Limb (tissue), 2 donors: ENCODE measurements around the gene HBQ1.
"Not testable (repeated sequence)": the region's sequence is repeated elsewhere in the genome, so short reads cannot be mapped to it uniquely, and the experiment has no call there.

ENCODE experiments used
- DNase-seq, 2 donors: peaks; one replicate each; pipeline ENCODE4 v3.0.0-alpha.2; 2016; ENCODE audit errors: extremely low spot score in 2 of 2

Gene HBQ1

DNA sequence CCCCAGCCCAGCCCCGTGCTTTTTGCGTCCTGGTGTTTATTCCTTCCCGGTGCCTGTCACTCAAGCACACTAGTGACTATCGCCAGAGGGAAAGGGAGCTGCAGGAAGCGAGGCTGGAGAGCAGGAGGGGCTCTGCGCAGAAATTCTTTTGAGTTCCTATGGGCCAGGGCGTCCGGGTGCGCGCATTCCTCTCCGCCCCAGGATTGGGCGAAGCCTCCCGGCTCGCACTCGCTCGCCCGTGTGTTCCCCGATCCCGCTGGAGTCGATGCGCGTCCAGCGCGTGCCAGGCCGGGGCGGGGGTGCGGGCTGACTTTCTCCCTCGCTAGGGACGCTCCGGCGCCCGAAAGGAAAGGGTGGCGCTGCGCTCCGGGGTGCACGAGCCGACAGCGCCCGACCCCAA lies 4.3 kb upstream of the HBQ1 start:
- DNase-seq, result not testable (repeated sequence)

DNA sequence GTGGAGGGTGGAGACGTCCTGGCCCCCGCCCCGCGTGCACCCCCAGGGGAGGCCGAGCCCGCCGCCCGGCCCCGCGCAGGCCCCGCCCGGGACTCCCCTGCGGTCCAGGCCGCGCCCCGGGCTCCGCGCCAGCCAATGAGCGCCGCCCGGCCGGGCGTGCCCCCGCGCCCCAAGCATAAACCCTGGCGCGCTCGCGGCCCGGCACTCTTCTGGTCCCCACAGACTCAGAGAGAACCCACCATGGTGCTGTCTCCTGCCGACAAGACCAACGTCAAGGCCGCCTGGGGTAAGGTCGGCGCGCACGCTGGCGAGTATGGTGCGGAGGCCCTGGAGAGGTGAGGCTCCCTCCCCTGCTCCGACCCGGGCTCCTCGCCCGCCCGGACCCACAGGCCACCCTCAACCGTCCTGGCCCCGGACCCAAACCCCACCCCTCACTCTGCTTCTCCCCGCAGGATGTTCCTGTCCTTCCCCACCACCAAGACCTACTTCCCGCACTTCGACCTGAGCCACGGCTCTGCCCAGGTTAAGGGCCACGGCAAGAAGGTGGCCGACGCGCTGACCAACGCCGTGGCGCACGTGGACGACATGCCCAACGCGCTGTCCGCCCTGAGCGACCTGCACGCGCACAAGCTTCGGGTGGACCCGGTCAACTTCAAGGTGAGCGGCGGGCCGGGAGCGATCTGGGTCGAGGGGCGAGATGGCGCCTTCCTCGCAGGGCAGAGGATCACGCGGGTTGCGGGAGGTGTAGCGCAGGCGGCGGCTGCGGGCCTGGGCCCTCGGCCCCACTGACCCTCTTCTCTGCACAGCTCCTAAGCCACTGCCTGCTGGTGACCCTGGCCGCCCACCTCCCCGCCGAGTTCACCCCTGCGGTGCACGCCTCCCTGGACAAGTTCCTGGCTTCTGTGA lies 3.5 kb upstream of the HBQ1 start, which contains the start of gene HBA1:
Gene HBA1 (plus strand): TSS at position 204 of the 906 bp plus-strand sequence. CDS start 37 bp downstream, at position 241.
- not testable (repeated sequence) for DNase-seq

DNA sequence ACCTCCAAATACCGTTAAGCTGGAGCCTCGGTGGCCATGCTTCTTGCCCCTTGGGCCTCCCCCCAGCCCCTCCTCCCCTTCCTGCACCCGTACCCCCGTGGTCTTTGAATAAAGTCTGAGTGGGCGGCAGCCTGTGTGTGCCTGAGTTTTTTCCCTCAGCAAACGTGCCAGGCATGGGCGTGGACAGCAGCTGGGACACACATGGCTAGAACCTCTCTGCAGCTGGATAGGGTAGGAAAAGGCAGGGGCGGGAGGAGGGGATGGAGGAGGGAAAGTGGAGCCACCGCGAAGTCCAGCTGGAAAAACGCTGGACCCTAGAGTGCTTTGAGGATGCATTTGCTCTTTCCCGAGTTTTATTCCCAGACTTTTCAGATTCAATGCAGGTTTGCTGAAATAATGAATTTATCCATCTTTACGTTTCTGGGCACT lies 2.9 kb upstream of the HBQ1 start:
- DNase-seq, result peak; percentile 59 to 100

DNA sequence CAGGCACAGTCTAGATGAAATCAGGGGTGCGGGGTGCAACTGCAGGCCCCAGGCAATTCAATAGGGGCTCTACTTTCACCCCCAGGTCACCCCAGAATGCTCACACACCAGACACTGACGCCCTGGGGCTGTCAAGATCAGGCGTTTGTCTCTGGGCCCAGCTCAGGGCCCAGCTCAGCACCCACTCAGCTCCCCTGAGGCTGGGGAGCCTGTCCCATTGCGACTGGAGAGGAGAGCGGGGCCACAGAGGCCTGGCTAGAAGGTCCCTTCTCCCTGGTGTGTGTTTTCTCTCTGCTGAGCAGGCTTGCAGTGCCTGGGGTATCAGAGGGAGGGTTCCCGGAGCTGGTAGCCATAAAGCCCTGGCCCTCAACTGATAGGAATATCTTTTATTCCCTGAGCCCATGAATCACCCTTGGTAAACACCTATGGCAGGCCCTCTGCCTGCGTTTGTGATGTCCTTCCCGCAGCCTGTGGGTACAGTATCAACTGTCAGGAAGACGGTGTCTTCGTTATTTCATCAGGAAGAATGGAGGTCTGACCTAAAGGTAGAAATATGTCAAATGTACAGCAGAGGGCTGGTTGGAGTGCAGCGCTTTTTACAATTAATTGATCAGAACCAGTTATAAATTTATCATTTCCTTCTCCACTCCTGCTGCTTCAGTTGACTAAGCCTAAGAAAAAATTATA lies 2.1 kb upstream of the HBQ1 start:
- DNase-seq, result no peak

DNA sequence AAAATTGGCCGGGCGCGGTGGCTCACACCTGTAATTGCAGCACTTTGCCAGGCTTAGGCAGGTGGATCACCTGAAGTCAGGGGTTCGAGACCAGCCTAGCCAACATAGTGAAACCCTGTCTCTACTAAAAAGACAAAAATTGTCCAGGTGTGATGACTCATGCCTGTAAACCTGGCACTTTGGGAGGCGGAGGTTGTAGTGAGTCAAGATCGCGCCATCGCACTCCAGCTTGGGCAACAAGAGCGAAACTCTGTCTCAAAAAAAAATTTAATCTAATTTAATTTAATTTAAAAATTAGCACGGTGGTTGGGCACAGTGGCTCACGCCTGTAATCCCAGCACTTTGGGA lies 1.6 kb upstream of the HBQ1 start:
- no peak for DNase-seq

DNA sequence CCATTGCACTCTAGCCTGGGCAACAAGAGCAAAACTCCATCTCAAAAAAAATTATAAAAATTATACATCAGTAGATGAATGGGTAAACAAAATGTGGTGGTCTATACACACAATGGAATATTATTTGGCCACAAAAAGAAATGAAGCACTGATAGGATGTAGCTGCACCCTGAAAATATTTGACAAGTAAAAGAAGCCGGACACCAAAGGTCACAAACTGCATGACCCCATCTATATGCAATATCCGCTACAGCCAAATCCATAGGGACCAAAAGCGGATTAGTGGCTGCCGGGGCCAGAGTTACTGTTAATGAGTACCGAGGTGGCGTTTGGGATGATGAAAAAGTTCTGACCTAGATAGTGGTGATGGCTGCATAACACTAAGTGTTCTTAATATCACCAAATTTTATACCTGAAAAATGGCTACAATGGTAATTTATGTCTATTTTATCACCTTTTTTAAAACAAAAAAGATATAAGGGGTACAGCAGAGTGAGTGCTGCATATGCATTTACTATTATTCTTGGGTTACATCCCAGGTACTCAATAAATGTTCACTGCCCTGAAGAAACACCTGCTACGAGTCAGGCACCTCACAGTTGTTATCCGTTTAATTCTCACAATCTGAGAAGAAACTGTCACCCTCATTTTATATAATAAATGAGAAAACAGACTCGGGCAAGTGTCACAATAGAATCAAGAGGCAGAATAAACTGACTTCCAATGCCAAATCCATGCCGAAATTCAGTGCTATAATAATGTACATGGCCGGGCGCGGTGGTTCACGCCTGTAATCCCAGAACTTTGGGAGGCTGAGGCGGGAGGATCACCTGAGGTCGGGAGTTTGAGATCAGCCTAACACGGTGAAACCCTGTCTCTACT lies 807 bp upstream of the HBQ1 start:
- DNase-seq, result no peak

DNA sequence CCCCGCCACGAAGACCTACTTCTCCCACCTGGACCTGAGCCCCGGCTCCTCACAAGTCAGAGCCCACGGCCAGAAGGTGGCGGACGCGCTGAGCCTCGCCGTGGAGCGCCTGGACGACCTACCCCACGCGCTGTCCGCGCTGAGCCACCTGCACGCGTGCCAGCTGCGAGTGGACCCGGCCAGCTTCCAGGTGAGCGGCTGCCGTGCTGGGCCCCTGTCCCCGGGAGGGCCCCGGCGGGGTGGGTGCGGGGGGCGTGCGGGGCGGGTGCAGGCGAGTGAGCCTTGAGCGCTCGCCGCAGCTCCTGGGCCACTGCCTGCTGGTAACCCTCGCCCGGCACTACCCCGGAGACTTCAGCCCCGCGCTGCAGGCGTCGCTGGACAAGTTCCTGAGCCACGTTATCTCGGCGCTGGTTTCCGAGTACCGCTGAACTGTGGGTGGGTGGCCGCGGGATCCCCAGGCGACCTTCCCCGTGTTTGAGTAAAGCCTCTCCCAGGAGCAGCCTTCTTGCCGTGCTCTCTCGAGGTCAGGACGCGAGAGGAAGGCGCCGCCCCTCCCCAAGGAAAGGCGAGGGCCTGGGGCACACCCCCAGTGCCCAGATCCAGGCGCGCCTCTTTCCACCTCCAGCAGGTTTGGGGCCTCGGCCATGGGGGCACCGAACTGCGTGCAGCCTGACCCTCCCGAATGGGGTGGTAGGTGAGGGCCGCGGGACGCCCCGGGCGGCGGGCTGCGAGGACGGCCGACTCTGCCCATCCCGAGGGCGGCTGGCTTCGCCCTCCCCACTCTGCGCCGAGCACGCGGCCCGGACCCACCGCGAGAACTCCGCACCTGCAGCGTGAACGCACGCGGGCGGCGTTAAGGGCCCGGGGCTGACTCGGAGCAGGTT lies 664 bp downstream of the HBQ1 start:
- DNase-seq, result peak; percentile 42 to 64

DNA sequence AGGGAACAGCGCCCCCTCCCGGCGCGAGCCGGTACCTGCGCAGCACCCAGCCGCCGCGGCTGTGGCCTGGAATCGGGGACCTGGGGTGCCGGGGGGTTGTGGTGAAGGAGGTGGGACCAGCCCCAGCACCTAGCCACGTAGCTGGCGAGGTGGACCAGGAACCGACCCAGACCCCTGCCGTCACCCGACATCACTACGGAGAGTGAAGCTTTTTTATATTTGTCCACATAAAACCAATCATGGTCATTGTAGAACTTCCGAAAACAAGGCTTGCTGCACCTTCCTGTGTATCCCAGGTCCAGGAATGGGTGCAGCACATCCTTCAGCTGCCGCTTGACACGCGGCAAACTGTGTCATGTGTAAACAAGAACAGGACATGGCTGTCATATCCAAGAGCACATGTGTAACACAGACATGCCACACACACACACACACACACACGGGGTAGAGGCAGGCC lies 1.3 kb downstream of the HBQ1 start:
- DNase-seq, result peak in 1 of 2 donors; percentile 88

DNA sequence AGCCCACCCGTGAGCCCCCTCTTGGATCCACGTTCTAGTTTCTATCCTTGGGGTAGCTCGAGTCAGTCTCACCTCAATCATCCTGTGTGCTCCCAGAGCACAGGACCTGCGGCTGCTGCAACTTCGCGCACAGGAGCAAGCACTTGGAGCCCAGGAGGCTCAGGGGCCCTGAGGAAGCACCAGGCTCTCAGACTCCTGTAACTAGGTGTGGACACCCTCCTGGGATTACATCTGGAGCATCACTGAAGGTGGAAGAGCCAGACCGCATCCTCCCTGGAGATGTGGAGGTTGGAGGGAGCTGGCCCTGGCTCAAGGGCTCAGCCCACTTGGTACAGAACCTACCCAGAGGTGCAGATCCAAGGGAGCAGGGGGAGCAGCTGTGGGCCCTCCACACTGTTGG lies 2.7 kb downstream of the HBQ1 start:
- DNase-seq, result no peak

DNA sequence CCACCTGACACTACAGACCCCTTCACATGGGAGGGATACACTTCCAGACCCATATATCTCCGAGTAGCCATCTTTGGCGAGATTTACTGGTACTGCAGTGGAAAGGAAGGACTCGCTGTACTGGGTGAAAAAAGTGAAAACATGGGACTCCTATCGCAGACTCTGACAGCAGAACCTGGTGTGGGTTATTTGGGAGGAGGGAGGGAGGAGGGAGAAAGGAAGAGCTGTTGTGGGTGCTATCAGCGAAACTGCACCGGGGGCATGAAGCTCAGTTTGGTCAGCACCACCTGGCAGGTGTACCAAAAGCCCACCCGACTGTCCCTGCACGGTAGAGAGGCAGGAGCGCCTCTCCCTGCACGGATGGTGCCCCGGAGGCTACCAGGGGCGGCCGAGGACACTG lies 5.0 kb downstream of the HBQ1 start:
- no peak for DNase-seq

DNA sequence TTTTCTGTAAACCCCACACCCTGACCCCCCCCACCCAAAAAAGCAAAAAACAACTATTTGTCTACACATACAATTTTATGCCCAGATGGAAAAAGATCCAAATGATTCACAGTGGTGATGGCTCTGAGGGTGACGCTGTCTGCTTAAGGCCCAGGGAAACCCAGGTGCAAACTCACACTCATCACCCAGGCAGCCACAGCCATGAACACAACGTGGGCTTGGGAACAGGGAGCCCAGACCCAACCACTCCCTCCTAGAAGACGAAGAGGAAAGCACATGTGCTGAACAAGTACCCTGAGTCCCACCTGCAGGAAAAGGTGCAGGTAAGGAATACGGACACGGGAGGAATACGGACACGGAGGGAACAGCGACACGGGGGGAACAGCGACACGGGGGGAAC lies 5.4 kb downstream of the HBQ1 start:
- DNase-seq, result no peak

DNA sequence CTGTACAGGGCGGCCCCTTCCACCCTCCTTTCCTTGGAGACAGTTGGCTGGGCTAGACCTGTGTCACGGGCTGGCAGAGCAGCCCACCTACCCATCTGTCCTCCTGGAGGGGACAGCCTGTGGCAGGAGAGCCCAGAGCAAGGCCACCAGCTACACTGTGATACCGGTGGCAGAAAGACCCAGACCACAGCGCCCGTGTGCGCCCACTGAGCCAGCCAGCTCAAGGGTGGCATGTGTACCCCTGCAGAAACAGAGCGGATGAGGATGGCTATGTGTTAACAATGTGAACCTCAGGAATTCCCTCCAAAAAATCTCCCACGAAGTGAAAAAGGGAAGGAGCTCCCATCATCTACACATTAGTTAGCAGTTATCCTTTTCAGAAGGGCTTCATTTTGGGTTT lies 7.1 kb downstream of the HBQ1 start:
- no peak for DNase-seq

DNA sequence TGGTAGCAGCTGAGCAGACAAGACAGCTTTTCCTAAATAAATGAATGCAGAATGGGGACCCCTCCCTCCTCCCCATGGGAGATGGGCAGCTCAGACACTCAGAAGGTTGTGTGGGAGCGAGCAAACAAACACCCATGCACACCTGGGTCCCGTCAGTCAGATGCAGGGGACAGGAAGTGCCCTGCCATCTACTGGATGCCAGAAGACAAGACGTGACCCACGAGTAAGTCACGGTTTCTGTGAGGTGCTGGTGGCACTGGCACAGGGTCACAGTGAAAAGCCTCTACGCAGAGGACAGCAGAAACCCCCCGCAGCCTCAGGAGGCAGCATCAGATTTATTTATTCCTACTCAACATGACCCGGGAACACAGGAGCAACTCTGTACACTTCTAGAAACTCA lies 8.4 kb downstream of the HBQ1 start:
- no peak for DNase-seq

DNA sequence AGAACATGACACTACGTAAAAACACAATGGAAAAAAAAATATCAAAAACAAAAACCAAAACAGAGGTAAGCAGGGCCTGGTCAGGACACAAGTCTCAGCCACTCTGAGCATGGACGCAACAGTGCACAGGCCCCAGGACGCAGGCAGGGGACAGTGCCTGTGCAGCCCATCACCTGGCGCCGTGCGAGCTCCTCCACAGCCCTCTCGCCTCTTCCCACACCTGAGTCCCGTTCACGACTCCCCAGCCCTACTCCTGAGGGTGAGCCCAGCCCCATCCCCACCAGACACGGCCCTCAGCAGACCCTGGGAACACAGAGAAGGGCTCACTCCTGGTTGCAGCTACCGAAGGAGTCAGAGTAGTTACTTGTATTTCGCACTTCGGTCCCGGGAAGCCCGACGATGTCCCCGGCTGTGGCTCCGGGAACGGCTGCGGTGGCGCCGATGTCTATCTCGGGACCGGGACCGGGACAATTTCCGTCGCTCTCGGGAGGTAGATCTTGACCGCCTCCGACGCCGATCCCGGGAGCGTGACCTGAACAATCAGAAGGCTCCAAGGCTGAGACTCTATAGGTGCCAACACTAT lies 9.4 kb downstream of the HBQ1 start:
- no peak for DNase-seq

DNA sequence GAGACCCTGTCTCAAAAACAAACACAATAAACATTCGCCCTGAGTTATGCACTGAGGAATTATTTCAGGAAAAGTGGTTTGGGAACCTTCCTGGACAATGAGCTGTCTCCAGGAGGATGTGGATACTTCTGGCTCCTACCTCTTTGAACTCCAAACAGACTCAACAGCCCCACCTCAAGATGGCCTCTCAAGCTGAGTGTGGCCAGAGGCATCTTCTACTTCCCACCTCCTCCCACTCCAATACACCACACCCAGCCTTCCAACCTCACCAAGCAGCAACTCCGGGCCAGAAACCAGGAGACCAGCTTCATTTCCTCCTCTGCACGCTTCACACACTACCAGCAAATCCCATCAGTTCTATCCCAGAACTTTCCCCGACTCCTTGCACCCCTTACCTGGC lies 11.6 kb downstream of the HBQ1 start:
- DNase-seq, result no peak

DNA sequence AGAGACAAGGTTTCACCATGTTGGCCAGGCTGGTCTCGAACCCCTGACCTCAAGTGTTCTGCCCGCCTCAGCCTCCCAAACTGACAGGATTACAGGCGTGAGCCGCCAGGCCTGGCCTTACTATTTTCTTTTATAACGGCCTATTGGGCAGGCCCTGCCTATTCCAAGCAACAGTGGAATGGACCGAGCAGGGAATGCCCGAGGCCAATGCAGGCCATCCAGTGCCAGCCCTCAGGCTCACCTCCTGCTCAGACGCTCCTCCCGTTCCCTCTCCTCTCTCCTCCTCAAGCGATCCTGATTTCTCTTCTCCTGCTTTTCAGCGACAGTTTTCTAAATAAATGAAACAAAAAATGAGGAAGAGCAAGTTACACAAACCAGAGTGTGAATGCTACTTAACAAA lies 12.4 kb downstream of the HBQ1 start:
- no peak for DNase-seq

DNA sequence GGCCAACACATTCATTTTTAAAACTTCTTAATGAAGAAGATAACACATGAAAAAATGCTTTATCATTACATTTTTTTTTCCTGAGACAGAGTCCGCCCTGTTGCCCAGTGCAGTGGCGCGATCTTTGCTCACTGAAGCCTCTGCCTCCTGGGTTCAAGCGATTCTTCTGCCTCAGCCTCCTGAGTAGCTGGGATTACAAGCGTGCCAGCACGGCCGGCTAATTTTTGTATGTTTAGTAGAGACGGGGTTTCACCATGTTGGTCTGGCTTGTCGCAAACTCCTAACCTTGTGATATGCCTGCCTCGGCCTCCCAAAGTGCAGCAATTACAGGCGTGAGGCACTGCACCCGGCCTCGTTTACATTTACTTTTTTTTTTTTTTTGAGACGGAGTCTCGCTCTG lies 13.2 kb downstream of the HBQ1 start:
- DNase-seq, result no peak

DNA sequence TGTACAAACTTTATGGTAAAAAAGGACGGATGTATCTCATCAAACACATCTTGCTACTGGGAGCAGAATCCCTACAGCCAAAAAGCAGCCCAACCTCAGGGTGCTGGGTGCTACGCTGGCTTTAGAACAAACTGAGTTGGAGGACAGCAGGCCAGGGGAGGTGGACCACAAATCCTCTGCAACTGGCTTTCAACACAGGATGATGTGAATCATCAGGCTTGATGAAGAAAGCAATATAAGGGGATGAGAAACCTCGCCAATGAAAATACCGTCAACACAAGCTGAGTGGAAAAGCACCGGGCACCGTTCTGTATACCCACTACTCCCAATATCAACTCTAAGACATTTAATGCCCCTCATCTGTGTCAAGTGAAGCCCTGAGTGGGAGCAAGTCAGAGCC lies 14.3 kb downstream of the HBQ1 start:
- DNase-seq, result no peak

DNA sequence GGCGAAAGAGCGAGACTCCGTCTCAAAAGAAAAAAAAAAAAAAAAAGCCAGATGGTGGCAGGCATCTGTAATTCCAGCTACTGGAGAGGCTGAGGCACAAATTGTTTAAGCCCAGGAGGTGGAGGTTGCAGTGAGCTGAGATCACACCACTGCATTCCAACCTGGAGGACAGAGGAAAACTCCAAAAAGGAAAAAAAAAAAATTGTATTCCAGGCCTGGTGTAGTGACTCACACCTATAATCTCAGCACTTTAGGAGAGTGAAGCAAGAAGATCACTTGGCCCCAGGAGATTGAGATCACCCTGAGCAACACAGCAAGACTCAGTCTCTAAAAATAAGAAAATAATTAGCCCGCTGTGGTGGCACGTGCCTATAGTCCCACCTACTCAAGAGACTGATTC lies 20.1 kb downstream of the HBQ1 start:
- DNase-seq, result no peak

DNA sequence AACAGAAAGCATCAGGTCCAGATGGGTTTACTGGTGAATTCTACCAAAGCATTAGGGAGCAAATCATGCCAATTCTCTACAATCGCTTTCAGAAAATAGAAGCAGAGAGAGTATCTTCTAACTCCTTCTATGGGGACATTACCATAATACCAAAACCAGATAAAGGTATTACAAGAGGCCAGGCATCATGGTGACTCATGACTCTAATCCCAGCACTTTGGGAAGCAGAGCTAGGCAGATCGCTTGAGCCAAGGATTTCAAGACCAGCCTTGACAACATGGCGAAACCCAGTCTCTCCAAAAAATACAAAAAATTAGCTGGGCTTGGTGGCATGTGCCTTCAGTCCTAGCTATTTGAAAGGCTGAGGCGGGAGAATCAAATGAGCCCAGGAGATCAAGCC lies 23.0 kb downstream of the HBQ1 start:
- no peak for DNase-seq
